Esophagus muscularis mucosa (tissue), 4 donors: ENCODE measurements around the gene TRMU. TPM values are rescaled to one million over a fixed set of nuclear protein-coding genes. Genes with fewer than 3 reads are reported as not detected.

Experiments
- DNase-seq: peaks from one replicate; pipeline ENCODE4 v3.0.0-alpha.2; 2017; ENCODE audit errors: extremely low spot score
- H3K27ac ChIP-seq, 4 donors: fragments of 200-600 bp; sonication (generic); replicated peaks in 1 of 4; 1 replicate in 3 of 4; 2 replicates in 1 of 4; pipeline ENCODE4 v1.5.1; 2016 to 2019; ENCODE audit warnings: mild to moderate bottlenecking in 1 of 4
- H3K27me3 ChIP-seq, 4 donors: fragments of 200-600 bp; sonication (generic); one replicate each; pipeline versions ENCODE4 v1.5.1 to v1.6.0; 2016 to 2019
- H3K36me3 ChIP-seq, 4 donors: fragments of 200-600 bp; sonication (generic); one replicate each; pipeline ENCODE4 v1.5.1; 2016 to 2019
- H3K4me1 ChIP-seq, 4 donors: fragments of 200-600 bp; sonication (generic); one replicate each; pipeline ENCODE4 v1.5.1; 2016 to 2019
- H3K4me3 ChIP-seq, 4 donors: fragments of 200-600 bp; sonication (generic); 1 replicate in 2 of 4; 2 replicates in 2 of 4; pipeline ENCODE4 v1.5.1; 2016 to 2019; ENCODE audit warnings: mild to moderate bottlenecking in 4 of 4, moderate library complexity in 1 of 4
- H3K9me3 ChIP-seq, 4 donors: fragments of 200-600 bp; sonication (generic); 1 replicate in 3 of 4; 2 replicates in 1 of 4; pipeline ENCODE4 v1.5.1; 2016 to 2019
- CTCF ChIP-seq, 3 experiments: fragments of 200-600 bp in 2 of 3; fragments of 450-650 bp in 1 of 3; sonication (generic) in 2 of 3; IDR thresholded peaks; one replicate each; pipeline ENCODE4 v1.5.1; 2017 to 2019; ENCODE audit warnings: antibody characterized with exemption in 3 of 3, mild to moderate bottlenecking in 2 of 3, moderate library complexity in 1 of 3
- EP300 ChIP-seq: sonication (generic); formaldehyde crosslinking; IDR thresholded peaks from one replicate; pipeline ENCODE4 v1.6.1; 2017; ENCODE audit warnings: antibody characterized with exemption
- POLR2A ChIP-seq: fragments of 450-650 bp; IDR thresholded peaks from one replicate; pipeline ENCODE4 v1.6.1; 2017; ENCODE audit warnings: antibody characterized with exemption, moderate library complexity, mild to moderate bottlenecking, low read depth
- POLR2AphosphoS5 ChIP-seq, 2 donors: sonication (generic); formaldehyde crosslinking; IDR thresholded peaks; one replicate each; pipeline ENCODE4 v1.6.1; 2017; ENCODE audit warnings: antibody characterized with exemption in 2 of 2
- WGBS: methylation state at CpG from one replicate; pipeline ENCODE4 v1.1.5; 2018; 5-methylcytosine and 5-hydroxymethylcytosine counted together
- intact Hi-C: fragments of 100-400 bp; cut with DNase I; formaldehyde crosslinking; loops from one replicate; pipeline ENCODE4 v1.15.1; 2023
- total RNA-seq, 4 donors: library from RNA; depleted of rRNA; stranded (reverse); fragments of >200 nt; gene quantifications; one replicate each; pipeline versions ENCODE4 v1.1.0 to v1.2.1, GENCODE V29; 2016

The TRMU gene
- total RNA-seq, 4 donors from 2014 or later: 18.1 to 23.6 (median 20.6) TPM

- 90% methylated on average over 7 of the region's 8 CpGs for WGBS
- no peaks in the 10 kb centered on the region for H3K9me3 ChIP-seq
- peaks cover 0 to 2% (median 1%) of the 10 kb centered on the region in 4 donors for H3K4me1 ChIP-seq
- no peak overlapping the region for H3K4me3 ChIP-seq
- H3K27ac ChIP-seq: no peak overlapping the region
- no peak for DNase-seq
- H3K36me3 ChIP-seq: no peaks in the 10 kb centered on the region
- H3K27me3 ChIP-seq: no peaks in the 10 kb centered on the region
- TF ChIP-seq CTCF (IDR thresholded peaks at IDR 0.05): no peak
- no peak for TF ChIP-seq EP300
- TF ChIP-seq POLR2AphosphoS5 (IDR thresholded peaks at IDR 0.05): no peak
- intact Hi-C loops: no loop called here
Observed at GRCh38 chr22:46329616-46330015, 5.9 kb upstream of the TRMU start.

- intact Hi-C loops: no loop called here
- no peak for TF ChIP-seq EP300
- no peak for TF ChIP-seq POLR2A
- no peak for TF ChIP-seq POLR2AphosphoS5 (IDR thresholded peaks at IDR 0.05)
- TF ChIP-seq CTCF (IDR thresholded peaks at IDR 0.05): no peak
- Histone ChIP-seq H3K27me3 (no peaks in the 10 kb centered on the region), H3K9me3 (no peaks in the 10 kb centered on the region), H3K4me1 (peaks cover 0 to 9% (median 8%) of the 10 kb centered on the region in 4 donors), H3K27ac (no peak overlapping the region), H3K36me3 (no peaks in the 10 kb centered on the region), H3K4me3 (no peak overlapping the region)
- DNase-seq: no peak
- 93% methylated on average over 4 of the region's 4 CpGs for WGBS
Observed at GRCh38 chr22:46330426-46330825, 5.1 kb upstream of the TRMU start.

GRCh38 chr22:46331496-46331895 is 4.0 kb upstream of the TRMU start:
- Histone ChIP-seq H3K4me1 (peaks cover 2 to 13% (median 11%) of the 10 kb centered on the region in 4 donors), H3K27me3 (no peaks in the 10 kb centered on the region), H3K27ac (no peak overlapping the region), H3K36me3 (no peaks in the 10 kb centered on the region), H3K9me3 (no peaks in the 10 kb centered on the region), H3K4me3 (no peak overlapping the region)
- TF ChIP-seq POLR2A: no peak
- no peak for TF ChIP-seq EP300
- TF ChIP-seq POLR2AphosphoS5 (IDR thresholded peaks at IDR 0.05): no peak
- no peak for TF ChIP-seq CTCF (IDR thresholded peaks at IDR 0.05)
- WGBS: 94% methylated on average over 13 of the region's 23 CpGs
- DNase-seq: no peak
- intact Hi-C loops: no loop called here

- TF ChIP-seq POLR2A: no peak
- no peak for TF ChIP-seq CTCF (IDR thresholded peaks at IDR 0.05)
- no peak for TF ChIP-seq EP300
- TF ChIP-seq POLR2AphosphoS5 (IDR thresholded peaks at IDR 0.05): no peak
- Histone ChIP-seq H3K27me3 (no peaks in the 10 kb centered on the region), H3K36me3 (peaks cover 21 to 40% (median 34%) of the 10 kb centered on the region in 4 donors), H3K27ac (peak overlapping the region; percentile 88 to 93 (median 90)), H3K4me3 (peak overlapping the region; percentile 85 to 91 (median 88)), H3K4me1 (peaks cover 12 to 34% (median 26%) of the 10 kb centered on the region in 4 donors), H3K9me3 (no peaks in the 10 kb centered on the region)
- 13% methylated on average over 34 of the region's 42 CpGs for WGBS
- intact Hi-C loops: no loop called here
- DNase-seq: no peak
Observed at GRCh38 chr22:46336119-46337078, 885 bp downstream of the TRMU start.
